ENCODE data around the gene FRY. TPM values are rescaled to one million over a fixed set of nuclear protein-coding genes. Genes with fewer than 3 reads are reported as not detected.

Gene FRY
- total RNA-seq, 3 donors from 2014 or later: 9.2 to 38.5 (median 10.5) TPM

DNA sequence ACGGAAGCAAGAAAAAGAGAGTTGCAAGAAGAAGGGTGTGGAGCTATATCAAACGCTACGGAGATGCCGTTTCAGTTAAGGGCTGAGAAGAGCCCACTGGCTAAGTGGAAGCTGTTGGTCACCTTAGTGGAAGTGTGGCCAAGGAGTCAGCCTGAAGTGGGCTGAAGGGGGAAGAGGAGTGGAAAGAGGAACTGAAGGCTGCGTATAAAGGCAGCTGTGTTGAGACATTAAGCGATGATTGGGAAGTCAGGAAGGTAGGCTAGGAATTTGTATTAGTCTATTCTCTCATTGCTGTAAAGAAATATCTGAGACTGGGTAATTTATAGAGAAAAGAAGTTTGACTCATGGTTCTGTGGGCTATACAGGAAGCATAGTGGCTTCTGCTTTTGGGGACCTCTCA, 14.1 kb upstream of the FRY start:
- no peak overlapping the region for H3K4me3 ChIP-seq
- no peaks in the 10 kb centered on the region for H3K9me3 ChIP-seq
- intact Hi-C loops (cut with DNase I, micrococcal nuclease): no loop called here
- no peaks in the 10 kb centered on the region for H3K4me1 ChIP-seq (ENCODE audit: low read depth)
- TF ChIP-seq, protein P1, sequence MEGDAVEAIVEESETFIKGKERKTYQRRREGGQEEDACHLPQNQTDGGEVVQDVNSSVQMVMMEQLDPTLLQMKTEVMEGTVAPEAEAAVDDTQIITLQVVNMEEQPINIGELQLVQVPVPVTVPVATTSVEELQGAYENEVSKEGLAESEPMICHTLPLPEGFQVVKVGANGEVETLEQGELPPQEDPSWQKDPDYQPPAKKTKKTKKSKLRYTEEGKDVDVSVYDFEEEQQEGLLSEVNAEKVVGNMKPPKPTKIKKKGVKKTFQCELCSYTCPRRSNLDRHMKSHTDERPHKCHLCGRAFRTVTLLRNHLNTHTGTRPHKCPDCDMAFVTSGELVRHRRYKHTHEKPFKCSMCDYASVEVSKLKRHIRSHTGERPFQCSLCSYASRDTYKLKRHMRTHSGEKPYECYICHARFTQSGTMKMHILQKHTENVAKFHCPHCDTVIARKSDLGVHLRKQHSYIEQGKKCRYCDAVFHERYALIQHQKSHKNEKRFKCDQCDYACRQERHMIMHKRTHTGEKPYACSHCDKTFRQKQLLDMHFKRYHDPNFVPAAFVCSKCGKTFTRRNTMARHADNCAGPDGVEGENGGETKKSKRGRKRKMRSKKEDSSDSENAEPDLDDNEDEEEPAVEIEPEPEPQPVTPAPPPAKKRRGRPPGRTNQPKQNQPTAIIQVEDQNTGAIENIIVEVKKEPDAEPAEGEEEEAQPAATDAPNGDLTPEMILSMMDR (IDR thresholded peaks at IDR 0.05): no peak
- DNase-seq (no peak), ATAC-seq (no peak)
- H3K36me3 ChIP-seq (ENCODE audit: low read depth): no peaks in the 10 kb centered on the region

- no peaks in the 10 kb centered on the region for H3K4me1 ChIP-seq (ENCODE audit: low read depth)
- peak in 1 of 3 donors; percentile 71 for DNase-seq
- intact Hi-C loops (cut with DNase I, micrococcal nuclease): loop anchor here in 1 of 2 donors (10.0 kb wide), 1 partner anchor 275 kb away; no protein-coding TSS in a partner anchor
- H3K4me3 ChIP-seq: no peak overlapping the region
- H3K9me3 ChIP-seq: no peaks in the 10 kb centered on the region
- TF ChIP-seq, protein P1 (IDR thresholded peaks at IDR 0.05): no peak
- peak; percentile 57 for ATAC-seq
- no peaks in the 10 kb centered on the region for H3K36me3 ChIP-seq (ENCODE audit: low read depth)
Observed at GRCh38 chr13:32019612-32020233, 11.9 kb upstream of the FRY start.

DNA sequence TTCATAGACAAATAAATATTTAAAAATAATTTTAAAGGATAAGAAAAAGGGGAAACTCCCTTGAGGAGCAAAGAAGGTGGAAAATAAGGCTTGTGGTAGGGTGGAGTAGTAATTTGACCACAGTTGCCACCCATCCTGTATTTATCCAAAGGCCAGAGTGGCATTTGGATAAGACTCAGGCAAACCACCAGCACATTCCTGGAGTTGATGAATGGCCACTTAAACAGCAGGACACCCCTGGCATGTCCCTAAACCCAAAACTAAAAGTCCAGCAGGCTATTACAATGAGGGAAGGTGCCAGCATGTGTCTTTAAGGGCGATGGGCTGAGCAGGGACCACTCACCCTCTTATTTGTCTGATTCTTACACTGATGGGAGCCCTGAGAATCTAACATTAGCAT, 9.8 kb upstream of the FRY start:
- no peaks in the 10 kb centered on the region for H3K4me1 ChIP-seq (ENCODE audit: low read depth)
- intact Hi-C loops (cut with DNase I, micrococcal nuclease): loop anchor here in 1 of 2 donors (10.0 kb wide), 1 partner anchor 273 kb away; no protein-coding TSS in a partner anchor
- no peaks in the 10 kb centered on the region for H3K36me3 ChIP-seq (ENCODE audit: low read depth)
- no peak overlapping the region for H3K4me3 ChIP-seq
- H3K9me3 ChIP-seq: no peaks in the 10 kb centered on the region
- no peak for ATAC-seq
- no peak for DNase-seq
- TF ChIP-seq, protein P1 (IDR thresholded peaks at IDR 0.05): no peak

DNA sequence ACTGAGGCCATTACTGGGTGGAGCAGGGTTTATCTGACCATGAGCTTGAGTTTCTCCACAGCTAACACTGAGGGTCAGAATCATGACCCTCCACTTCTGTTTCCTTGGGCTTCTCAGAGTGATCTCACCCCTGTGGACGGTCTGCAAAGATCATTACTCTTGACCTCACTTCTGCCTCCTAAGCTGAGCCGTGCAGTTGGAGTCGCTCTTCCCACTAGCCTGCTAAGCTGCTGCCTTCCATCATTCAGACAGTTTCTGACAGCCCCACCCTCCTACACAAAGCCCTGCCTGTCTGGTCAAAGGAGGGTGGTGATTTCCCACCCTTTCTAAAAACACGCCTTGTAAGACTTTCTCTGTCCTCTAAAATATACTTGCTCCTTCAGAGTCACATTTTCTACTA, 9.3 kb upstream of the FRY start:
- Histone ChIP-seq H3K36me3 (ENCODE audit: low read depth) (no peaks in the 10 kb centered on the region), H3K9me3 (no peaks in the 10 kb centered on the region), H3K4me1 (ENCODE audit: low read depth) (no peaks in the 10 kb centered on the region), H3K4me3 (no peak overlapping the region)
- DNase-seq: no peak
- intact Hi-C loops (cut with DNase I, micrococcal nuclease): loop anchor here in 1 of 2 donors (10.0 kb wide), 1 partner anchor 272 kb away; no protein-coding TSS in a partner anchor
- TF ChIP-seq, protein P1 (IDR thresholded peaks at IDR 0.05): no peak
- peak; percentile 17 for ATAC-seq

DNA sequence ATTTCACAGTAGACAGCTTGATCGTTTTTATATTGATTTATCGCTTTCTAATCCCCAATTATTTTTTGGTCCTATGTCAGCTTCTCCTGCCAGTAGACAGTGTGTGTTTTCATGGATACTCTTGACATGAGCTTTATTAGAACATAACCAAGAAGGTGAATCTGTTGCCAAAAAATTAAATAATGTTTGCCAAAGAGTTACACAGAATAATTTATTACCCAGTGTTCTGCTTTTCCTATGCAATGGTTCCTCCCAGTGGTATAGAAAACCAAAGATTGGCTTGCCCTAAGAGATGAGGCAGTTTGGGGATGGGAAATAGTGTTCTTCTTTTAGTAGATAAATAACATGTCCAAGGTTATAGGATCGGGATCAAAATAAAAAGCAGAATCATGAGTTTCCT, 8.5 kb upstream of the FRY start:
- TF ChIP-seq, protein P1 (IDR thresholded peaks at IDR 0.05): no peak
- Histone ChIP-seq H3K36me3 (ENCODE audit: low read depth) (no peaks in the 10 kb centered on the region), H3K9me3 (no peaks in the 10 kb centered on the region), H3K4me3 (no peak overlapping the region), H3K4me1 (ENCODE audit: low read depth) (no peaks in the 10 kb centered on the region)
- DNase-seq (no peak), ATAC-seq (no peak)
- intact Hi-C loops (cut with DNase I, micrococcal nuclease): loop anchor here in 1 of 2 donors (10.0 kb wide), 1 partner anchor 272 kb away; no protein-coding TSS in a partner anchor

All from mucosa of descending colon (tissue), 3 donors.